H9 (cell line): ENCODE results near the gene IFNAR2. TPM values are rescaled to one million over a fixed set of nuclear protein-coding genes. Genes with fewer than 3 reads are reported as not detected.

Experiments used
- DNase-seq: peaks from one replicate; pipeline ENCODE4 v3.0.0-alpha.2; 2017
- H2AFZ ChIP-seq: one replicate; pipeline ENCODE4 v1.6.1; 2013; ENCODE audit warnings: mild to moderate bottlenecking, low read length, control low read depth, moderate library complexity
- H2AK5ac ChIP-seq: 2 replicates; pipeline ENCODE4 v1.6.1; 2013; ENCODE audit warnings: low read length, control low read depth, mixed read lengths; ENCODE audit not compliant: insufficient read length
- H2BK120ac ChIP-seq: one replicate; pipeline ENCODE4 v1.6.1; 2013; ENCODE audit warnings: low read depth, mild to moderate bottlenecking, low read length, control low read depth, inconsistent platforms; ENCODE audit not compliant: poor library complexity, severe bottlenecking
- H2BK12ac ChIP-seq: 2 replicates; pipeline ENCODE4 v1.6.1; 2013; ENCODE audit warnings: low read length, control low read depth, mixed read lengths, low read depth; ENCODE audit not compliant: insufficient read length
- H2BK15ac ChIP-seq: 2 replicates; pipeline ENCODE4 v1.6.1; 2013; ENCODE audit warnings: low read depth, low read length, control low read depth
- H2BK20ac ChIP-seq: one replicate; pipeline ENCODE4 v1.6.1; 2013; ENCODE audit warnings: low read depth, mild to moderate bottlenecking, low read length, control low read depth, inconsistent platforms; ENCODE audit not compliant: poor library complexity, severe bottlenecking
- H2BK5ac ChIP-seq: 2 replicates; pipeline ENCODE4 v1.6.1; 2013; ENCODE audit warnings: low read length, control low read depth, mixed read lengths; ENCODE audit not compliant: insufficient read length
- H3K14ac ChIP-seq: 2 replicates; pipeline ENCODE4 v1.6.1; 2013; ENCODE audit warnings: low read length, control low read depth; ENCODE audit not compliant: insufficient read depth
- H3K18ac ChIP-seq: 2 replicates; pipeline ENCODE4 v1.6.1; 2013; ENCODE audit warnings: low read depth, mild to moderate bottlenecking, mixed read lengths, low read length, control low read depth; ENCODE audit not compliant: insufficient read length
- H3K23ac ChIP-seq: 2 replicates; pipeline ENCODE4 v1.6.1; 2013; ENCODE audit warnings: low read length, control low read depth, mixed read lengths, low read depth; ENCODE audit not compliant: insufficient read length
- H3K23me2 ChIP-seq: 2 replicates; pipeline ENCODE4 v1.6.1; 2013; ENCODE audit warnings: low read depth, mild to moderate bottlenecking, mixed read lengths, low read length, control low read depth; ENCODE audit not compliant: insufficient read length, poor library complexity, severe bottlenecking
- H3K27ac ChIP-seq: 2 replicates; pipeline ENCODE4 v1.5.1; 2013; ENCODE audit warnings: low read length, control low read depth, mixed read lengths, low read depth; ENCODE audit not compliant: insufficient read length
- H3K27me3 ChIP-seq: 2 replicates; pipeline ENCODE4 v1.6.1; 2013; ENCODE audit warnings: low read length, control low read depth, inconsistent platforms; ENCODE audit not compliant: insufficient read depth
- H3K4ac ChIP-seq: 2 replicates; pipeline ENCODE4 v1.6.1; 2013; ENCODE audit warnings: low read depth, mild to moderate bottlenecking, control low read depth, inconsistent platforms, low read length, moderate library complexity
- H3K4me1 ChIP-seq: 2 replicates; pipeline ENCODE4 v1.6.1; 2013; ENCODE audit warnings: low read length, control low read depth, inconsistent platforms; ENCODE audit not compliant: insufficient read depth
- H3K4me2 ChIP-seq: 2 replicates; pipeline ENCODE4 v1.6.1; 2013; ENCODE audit warnings: low read length, control low read depth, mixed read lengths; ENCODE audit not compliant: insufficient read length, insufficient read depth
- H3K56ac ChIP-seq: 2 replicates; pipeline ENCODE4 v1.6.1; 2013; ENCODE audit warnings: low read depth, mild to moderate bottlenecking, mixed read lengths, low read length, control low read depth; ENCODE audit not compliant: insufficient read length
- H3K79me1 ChIP-seq: 2 replicates; pipeline ENCODE4 v1.6.1; 2013; ENCODE audit warnings: low read depth, mild to moderate bottlenecking, moderate library complexity, low read length, control low read depth, inconsistent platforms; ENCODE audit not compliant: insufficient read depth, poor library complexity, severe bottlenecking
- H3K79me2 ChIP-seq: 2 replicates; pipeline ENCODE4 v1.6.1; 2013; ENCODE audit warnings: low read length, control low read depth, inconsistent platforms; ENCODE audit not compliant: insufficient read depth
- H3K9ac ChIP-seq: 2 replicates; pipeline ENCODE4 v1.6.1; 2013; ENCODE audit warnings: low read length, control low read depth, mixed read lengths; ENCODE audit not compliant: insufficient read length; ENCODE audit errors: extremely low read depth
- H3K9me3 ChIP-seq: one replicate; pipeline ENCODE4 v1.6.1; 2013; ENCODE audit warnings: low read depth, low read length, inconsistent platforms; ENCODE audit not compliant: control insufficient read depth
- H3T11ph ChIP-seq: one replicate; pipeline ENCODE4 v1.6.1; 2013; ENCODE audit warnings: mild to moderate bottlenecking, low read length, control low read depth, inconsistent platforms
- H4K20me1 ChIP-seq: one replicate; pipeline ENCODE4 v1.6.1; 2013; ENCODE audit not compliant: control insufficient read depth, insufficient read length, insufficient read depth
- H4K5ac ChIP-seq: 2 replicates; pipeline ENCODE4 v1.6.1; 2013; ENCODE audit warnings: low read depth, mild to moderate bottlenecking, mixed read lengths, low read length, control low read depth; ENCODE audit not compliant: insufficient read length
- H4K8ac ChIP-seq: replicated peaks from 2 replicates; pipeline ENCODE4 v1.6.1; 2013; ENCODE audit warnings: low read length, control low read depth, mixed read lengths, low read depth; ENCODE audit not compliant: insufficient read length
- H4K91ac ChIP-seq: 2 replicates; pipeline ENCODE4 v1.6.1; 2013; ENCODE audit warnings: low read depth, mild to moderate bottlenecking, moderate library complexity, mixed read lengths, low read length, control low read depth; ENCODE audit not compliant: insufficient read length
- H3K27ac Mint-ChIP-seq, 3 experiments: 2 replicates in 2 of 3; 3 replicates in 1 of 3; pipeline ENCODE4 v1.8.0; 2020 to 2021; ENCODE audit warnings: mixed read lengths in 3 of 3, mild to moderate bottlenecking in 1 of 3, moderate library complexity in 1 of 3
- H3K27me3 Mint-ChIP-seq: 2 replicates; pipeline ENCODE4 v1.8.0; 2021; ENCODE audit warnings: low read depth, mild to moderate bottlenecking, moderate library complexity, mixed read lengths
- H3K36me3 Mint-ChIP-seq, 3 experiments: 2 replicates in 2 of 3; 3 replicates in 1 of 3; pipeline ENCODE4 v1.8.0; 2020 to 2021; ENCODE audit warnings: low read depth in 3 of 3, mixed read lengths in 3 of 3; ENCODE audit not compliant: insufficient read depth in 1 of 3
- H3K4me1 Mint-ChIP-seq, 2 experiments: 2 replicates each; pipeline ENCODE4 v1.8.0; 2020; ENCODE audit warnings: mixed read lengths in 2 of 2
- H3K4me3 Mint-ChIP-seq, 2 experiments: 2 replicates in 1 of 2; 3 replicates in 1 of 2; pipeline ENCODE4 v1.8.0; 2020 to 2021; ENCODE audit warnings: mild to moderate bottlenecking in 2 of 2, mixed read lengths in 2 of 2, moderate library complexity in 1 of 2
- H3K9me3 Mint-ChIP-seq, 2 experiments: 2 replicates in 1 of 2; 3 replicates in 1 of 2; pipeline ENCODE4 v1.8.0; 2020; ENCODE audit warnings: mild to moderate bottlenecking in 2 of 2, mixed read lengths in 2 of 2, moderate library complexity in 1 of 2
- WGBS: extraction: QIAGEN DNeasy Blood & Tissue Kit; methylation state at CpG from one replicate; pipeline ENCODE4 v1.1.7; 2013; ENCODE audit warnings: missing lambda C conversion rate, low lambda C conversion rate, mixed read lengths; ENCODE audit not compliant: insufficient read length; ENCODE audit errors: extremely low coverage; 5-methylcytosine and 5-hydroxymethylcytosine counted together
- total RNA-seq: library from RNA; stranded (reverse); gene quantifications from 2 replicates; pipeline ENCODE4 v1.2.1, GENCODE V29; 2021
- TF ChIP-seq, protein P1 (sequence below): fragments of 200-600 bp; sonication (generic); conservative IDR thresholded peaks from 3 replicates; pipeline ENCODE4 v1.8.0; 2021; ENCODE audit warnings: antibody characterized with exemption, mild to moderate bottlenecking

The IFNAR2 gene
- total RNA-seq, 1 experiment from 2014 or later: 14.4 TPM

DNA sequence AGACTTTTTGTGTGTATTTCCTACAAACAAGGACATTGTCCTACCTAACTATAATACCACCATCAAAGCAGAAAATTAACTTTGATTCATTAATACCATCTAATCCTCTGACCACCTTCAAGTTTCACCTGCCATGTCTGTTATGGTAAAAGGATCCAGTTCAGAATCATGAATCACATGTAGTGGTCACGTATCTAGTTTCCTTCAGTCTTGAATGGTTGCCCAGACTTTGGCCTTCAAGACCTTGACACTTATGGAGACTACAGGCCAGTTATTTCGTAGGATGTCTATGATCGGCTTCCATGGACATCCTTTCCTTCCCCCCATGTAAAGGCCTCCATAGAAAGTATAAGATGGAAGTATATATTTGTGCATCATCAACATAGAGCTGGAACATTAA lies 10.4 kb upstream of the IFNAR2 start:
- no peak overlapping the region for H3K4me3 Mint-ChIP-seq
- Histone ChIP-seq H3K9ac (no peak overlapping the region), H3K27ac (no peak overlapping the region), H3K4ac (no peak overlapping the region), H3K4me2 (no peak overlapping the region), H4K8ac (no peak overlapping the region), H3K56ac (no peak overlapping the region), H3K23ac (no peak overlapping the region), H4K91ac (no peak overlapping the region), H3K14ac (no peak overlapping the region), H3T11ph (no peak overlapping the region), H2BK12ac (no peak overlapping the region), H3K23me2 (no peaks in the 10 kb centered on the region), H2BK15ac (no peak overlapping the region), H2AK5ac (no peak overlapping the region), H3K27me3 (no peaks in the 10 kb centered on the region), H2BK120ac (no peak overlapping the region), H4K20me1 (no peaks in the 10 kb centered on the region), H3K18ac (no peak overlapping the region), H2AFZ (no peak overlapping the region), H3K9me3 (no peaks in the 10 kb centered on the region), H2BK20ac (no peak overlapping the region), H3K79me1 (no peaks in the 10 kb centered on the region), H3K4me1 (no peaks in the 10 kb centered on the region), H4K5ac (no peak overlapping the region), H2BK5ac (no peak overlapping the region), H3K79me2 (no peaks in the 10 kb centered on the region)
- no peak overlapping the region for H3K27ac Mint-ChIP-seq
- H3K36me3 Mint-ChIP-seq: peaks cover 0 to 11% (median 0%) of the 10 kb centered on the region in 3 experiments; a peak in 3 of 7 replicates
- H3K9me3 Mint-ChIP-seq: peaks cover 2 to 11% of the 10 kb centered on the region in 2 experiments; a peak in 4 of 5 replicates
- no peak for DNase-seq
- no CpG with 5 or more reads among the region's 3 CpGs for WGBS
- TF ChIP-seq, protein P1, sequence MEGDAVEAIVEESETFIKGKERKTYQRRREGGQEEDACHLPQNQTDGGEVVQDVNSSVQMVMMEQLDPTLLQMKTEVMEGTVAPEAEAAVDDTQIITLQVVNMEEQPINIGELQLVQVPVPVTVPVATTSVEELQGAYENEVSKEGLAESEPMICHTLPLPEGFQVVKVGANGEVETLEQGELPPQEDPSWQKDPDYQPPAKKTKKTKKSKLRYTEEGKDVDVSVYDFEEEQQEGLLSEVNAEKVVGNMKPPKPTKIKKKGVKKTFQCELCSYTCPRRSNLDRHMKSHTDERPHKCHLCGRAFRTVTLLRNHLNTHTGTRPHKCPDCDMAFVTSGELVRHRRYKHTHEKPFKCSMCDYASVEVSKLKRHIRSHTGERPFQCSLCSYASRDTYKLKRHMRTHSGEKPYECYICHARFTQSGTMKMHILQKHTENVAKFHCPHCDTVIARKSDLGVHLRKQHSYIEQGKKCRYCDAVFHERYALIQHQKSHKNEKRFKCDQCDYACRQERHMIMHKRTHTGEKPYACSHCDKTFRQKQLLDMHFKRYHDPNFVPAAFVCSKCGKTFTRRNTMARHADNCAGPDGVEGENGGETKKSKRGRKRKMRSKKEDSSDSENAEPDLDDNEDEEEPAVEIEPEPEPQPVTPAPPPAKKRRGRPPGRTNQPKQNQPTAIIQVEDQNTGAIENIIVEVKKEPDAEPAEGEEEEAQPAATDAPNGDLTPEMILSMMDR: no peak
- peaks cover 18 to 19% of the 10 kb centered on the region in 2 experiments for H3K4me1 Mint-ChIP-seq
- peaks cover 11% of the 10 kb centered on the region for H3K27me3 Mint-ChIP-seq
